SU-DHL-6 (cell line): Measurements from ENCODE around the gene B4GALNT1.
"Not testable (repeated sequence)": the region's sequence is repeated elsewhere in the genome, so short reads cannot be mapped to it uniquely, and the experiment has no call there.

Source experiments
- EZH2phosphoT487 ChIP-seq: fragments of 200-600 bp; sonication (generic), shearing (Covaris generic); conservative IDR thresholded peaks from 2 replicates; pipeline ENCODE4 v1.6.1; 2018; ENCODE audit warnings: mild to moderate bottlenecking, antibody characterized with exemption, low read length, moderate library complexity, mixed read lengths
- TF ChIP-seq, protein P1 (sequence below): fragments of 200-600 bp; sonication (generic); IDR thresholded peaks from one replicate; pipeline ENCODE4 v1.5.1; 2017; ENCODE audit warnings: antibody characterized with exemption, mild to moderate bottlenecking, low read length, moderate library complexity; ENCODE audit not compliant: insufficient read depth, poor library complexity, severe bottlenecking

DNA sequence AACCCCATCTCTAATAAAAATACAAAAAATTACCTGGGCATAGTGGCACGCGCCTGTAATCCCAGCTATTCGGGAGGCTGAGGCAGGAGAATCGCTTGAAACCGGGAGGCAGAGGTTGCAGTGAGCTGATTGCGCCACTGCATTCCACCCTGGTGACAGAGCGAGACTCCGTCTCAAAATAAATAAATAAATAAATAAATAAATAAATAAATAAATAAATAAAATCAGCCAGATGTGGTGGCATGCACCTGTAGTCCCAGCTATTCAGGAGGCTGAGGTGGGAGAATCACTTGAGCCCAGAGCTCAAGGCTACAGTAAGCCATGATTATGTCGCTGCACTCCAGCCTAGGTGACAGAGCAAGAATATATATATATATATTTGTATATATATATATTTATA lies 44.9 kb upstream of the B4GALNT1 start:
- TF ChIP-seq, protein P1, sequence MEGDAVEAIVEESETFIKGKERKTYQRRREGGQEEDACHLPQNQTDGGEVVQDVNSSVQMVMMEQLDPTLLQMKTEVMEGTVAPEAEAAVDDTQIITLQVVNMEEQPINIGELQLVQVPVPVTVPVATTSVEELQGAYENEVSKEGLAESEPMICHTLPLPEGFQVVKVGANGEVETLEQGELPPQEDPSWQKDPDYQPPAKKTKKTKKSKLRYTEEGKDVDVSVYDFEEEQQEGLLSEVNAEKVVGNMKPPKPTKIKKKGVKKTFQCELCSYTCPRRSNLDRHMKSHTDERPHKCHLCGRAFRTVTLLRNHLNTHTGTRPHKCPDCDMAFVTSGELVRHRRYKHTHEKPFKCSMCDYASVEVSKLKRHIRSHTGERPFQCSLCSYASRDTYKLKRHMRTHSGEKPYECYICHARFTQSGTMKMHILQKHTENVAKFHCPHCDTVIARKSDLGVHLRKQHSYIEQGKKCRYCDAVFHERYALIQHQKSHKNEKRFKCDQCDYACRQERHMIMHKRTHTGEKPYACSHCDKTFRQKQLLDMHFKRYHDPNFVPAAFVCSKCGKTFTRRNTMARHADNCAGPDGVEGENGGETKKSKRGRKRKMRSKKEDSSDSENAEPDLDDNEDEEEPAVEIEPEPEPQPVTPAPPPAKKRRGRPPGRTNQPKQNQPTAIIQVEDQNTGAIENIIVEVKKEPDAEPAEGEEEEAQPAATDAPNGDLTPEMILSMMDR = not testable (repeated sequence)
- TF ChIP-seq EZH2phosphoT487 = not testable (repeated sequence)
